ENCODE results near the gene UBE3C.
"Not testable (repeated sequence)": the region's sequence is repeated elsewhere in the genome, so short reads cannot be mapped to it uniquely, and the experiment has no call there.

The UBE3C gene

DNA sequence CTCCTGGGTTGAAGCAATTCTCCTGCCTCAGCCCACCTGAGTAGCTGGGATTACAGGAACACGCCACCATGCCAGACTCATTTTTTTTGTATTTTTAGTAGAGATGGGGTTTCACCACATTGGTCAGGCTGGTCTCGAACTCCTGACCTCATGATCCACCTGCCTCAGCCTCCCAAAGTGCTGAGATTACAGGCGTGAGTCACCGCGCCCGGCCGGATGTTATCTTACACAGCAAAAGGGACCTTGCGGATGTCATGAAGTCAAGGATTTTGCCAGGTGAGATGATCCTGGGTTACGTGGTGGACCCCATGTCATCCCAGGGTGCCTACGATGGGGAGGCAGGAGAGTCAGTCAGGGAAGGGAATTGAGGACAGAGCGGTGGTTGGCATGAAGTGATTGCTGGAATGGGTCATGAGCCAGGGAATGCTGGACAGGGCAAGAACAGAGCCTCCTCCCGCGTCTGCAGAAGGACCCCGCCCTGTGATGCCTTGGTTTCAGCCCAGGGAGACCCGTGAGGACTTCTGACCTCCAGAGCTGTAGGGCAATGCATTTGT lies 8.7 kb upstream of the UBE3C start:
- DNase-seq = no peak

DNA sequence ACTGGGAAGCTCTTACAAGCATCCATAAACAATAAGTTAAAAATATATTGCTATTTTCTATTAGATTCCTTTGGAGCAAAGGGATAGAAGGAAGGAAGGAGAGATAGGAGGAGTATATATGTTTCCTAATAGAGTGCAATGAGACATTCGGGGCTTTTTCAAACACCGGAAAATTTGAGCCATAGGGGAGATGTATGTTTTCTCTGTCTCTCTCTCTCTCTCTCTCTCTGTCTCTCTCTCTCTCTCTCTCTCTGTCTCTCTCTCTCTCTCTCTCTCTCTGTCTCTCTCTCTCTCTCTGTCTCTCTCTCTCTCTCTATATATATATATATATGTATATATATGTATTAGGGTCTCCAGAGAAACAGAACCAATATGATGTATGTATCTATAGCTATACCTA lies 7.9 kb upstream of the UBE3C start:
- DNase-seq = not testable (repeated sequence)

DNA sequence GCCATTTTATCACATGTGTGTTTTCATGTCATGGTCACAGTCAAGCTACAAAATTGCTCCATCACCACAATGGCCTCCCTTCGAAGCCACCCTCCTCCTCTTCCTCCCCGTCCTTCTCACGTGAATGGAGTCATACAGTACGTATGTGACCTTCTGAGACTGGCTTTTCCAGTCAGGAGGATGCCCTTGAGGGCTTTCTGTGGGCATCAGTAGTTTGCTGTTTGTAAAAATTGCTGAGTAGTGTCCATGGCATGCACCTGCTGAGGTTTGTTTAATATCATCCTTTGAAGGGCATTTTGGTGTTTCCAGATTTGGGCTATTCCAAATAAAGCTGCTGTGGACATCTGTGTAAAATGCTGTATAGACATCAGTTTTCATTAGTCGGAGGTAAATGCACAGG lies 5.9 kb upstream of the UBE3C start:
- DNase-seq = no peak

DNA sequence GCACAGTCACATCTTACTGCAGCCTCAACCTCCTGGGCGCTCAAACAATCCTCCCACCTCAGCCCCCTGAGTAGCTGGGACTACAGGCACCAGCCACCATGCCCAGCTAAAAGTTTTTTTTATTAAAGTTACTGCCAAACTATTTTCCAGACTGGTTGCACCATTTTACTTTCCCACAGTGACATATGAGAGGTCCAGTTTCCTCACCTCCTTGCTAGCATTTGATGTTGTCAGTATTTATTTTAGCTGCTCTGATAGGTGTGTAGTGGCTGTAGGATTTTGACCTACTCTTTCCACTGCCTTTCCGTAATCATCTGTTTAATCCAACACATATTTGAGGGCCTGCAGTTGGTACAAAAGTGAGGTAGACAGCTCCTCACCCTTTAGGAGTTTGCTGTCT lies 5.4 kb upstream of the UBE3C start:
- DNase-seq = no peak

DNA sequence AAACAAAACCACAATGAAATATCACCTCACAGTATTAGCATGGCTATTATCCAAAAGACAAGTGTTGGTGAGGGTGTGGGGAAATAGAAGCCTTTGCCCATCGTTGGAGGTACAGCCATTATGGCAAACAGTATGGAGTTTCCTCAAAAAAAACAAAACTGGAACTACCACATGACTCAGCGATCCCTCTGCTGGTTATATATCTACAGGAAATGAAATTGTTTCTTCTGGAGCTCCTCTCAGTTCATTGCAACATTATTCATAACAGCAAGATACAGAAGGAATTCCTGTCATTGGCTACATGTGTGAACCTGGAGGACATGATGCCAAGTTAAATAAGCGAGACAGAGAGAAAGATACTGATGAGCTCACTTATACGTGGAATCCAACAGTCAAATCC lies 2.4 kb upstream of the UBE3C start:
- no peak for DNase-seq

DNA sequence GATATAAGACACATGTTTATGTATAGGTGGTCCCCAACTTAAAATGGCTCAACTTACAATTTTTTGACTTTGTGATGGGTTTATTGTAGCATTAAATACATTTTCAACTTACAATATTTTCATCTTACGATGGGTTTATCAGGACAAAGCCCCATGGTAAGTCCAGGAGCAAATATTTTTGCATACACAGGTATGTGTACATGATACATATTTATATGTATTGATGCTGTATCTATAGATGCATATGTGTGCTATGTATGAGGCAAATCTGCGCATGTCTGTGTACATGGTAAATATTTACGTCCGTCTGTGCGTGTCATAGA lies 664 bp upstream of the UBE3C start:
- no peak for DNase-seq

DNA sequence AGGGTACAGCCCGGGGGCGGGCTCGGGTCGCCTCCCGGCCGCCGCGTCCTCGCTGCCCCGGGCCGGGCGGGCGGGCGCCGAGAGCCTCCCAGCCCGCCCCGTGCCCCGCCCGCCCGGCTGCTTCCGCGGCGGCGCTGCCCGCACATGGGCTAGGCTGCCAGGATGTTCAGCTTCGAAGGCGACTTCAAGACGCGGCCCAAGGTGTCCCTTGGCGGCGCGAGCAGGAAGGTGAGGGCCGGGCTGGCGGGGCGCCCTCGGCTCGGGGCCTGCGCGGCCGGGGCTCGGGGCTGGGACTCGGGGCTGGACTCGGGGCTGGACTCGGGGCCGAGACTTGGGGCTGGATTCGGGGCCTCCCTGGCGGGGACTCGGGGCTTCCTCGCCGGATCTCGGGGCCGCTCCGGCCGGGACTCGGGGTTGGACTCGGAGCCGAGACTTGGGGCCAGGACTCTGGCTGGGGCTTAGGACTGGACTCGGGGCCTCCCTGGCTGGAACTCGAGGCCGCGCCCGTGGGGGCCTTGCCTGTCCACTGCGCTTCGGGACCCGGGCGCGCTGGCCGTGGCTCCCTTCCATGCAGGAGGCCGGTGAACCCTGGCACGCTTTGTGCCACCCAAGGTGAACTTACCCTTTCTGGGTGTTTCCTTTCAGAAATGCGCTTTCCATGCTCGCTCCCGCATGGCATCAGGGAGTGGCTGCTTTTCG lies 534 bp downstream of the UBE3C start:
- DNase-seq = peak in 17 of 56 donors; percentile 10 to 69 (median 44)

DNA sequence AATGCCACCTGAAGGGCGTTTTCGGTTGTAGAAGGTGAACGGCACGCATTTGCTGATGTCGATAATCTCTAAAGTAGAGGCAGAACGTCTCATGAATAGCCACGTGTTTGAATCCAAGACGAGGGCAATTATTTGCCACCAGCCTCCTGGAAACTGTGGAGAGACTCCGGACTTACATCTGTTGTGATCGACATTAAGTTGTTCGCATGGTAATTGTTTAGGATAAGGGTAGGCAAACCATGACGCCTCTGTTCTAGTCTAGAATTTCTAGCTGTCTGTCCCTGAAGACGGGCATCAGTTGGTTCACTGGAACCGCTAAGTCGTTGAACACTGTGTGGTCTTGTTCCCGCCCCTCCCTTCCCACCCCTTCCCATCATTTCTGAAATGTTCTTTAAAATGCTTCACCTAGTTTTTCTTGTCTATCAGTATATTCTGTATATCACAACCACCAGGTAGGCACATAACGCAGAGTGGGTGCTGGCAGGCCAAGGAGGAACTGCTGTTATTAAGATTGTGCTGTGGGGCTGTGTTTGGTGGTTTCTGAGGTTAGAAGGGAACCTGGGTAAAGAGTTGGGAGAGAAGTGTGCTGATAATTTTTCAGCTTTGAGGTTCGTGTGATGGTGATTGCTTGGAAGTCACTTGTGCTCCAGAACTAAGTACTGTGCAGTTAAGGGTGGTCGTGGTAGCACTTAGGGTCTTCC lies 1.2 kb downstream of the UBE3C start:
- DNase-seq = no peak

DNA sequence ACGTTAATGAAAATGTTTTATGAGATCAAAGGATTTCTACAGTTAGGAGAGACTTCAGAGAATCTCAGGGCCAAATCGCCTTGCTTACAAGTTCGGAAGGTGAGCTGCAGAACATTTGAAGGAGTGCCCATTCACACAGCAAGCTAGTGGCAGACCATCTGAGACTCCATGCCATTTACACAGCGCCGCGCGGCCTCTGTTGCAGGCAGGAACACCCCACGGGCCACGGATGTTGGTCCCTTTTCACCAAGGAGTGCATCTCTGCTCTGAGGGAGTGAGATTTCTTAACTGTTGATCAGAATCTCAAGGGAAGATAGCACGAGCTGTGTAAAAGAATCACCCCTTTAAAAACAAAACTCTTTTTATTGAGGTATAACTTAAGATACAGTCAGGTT lies 1.8 kb downstream of the UBE3C start:
- no peak for DNase-seq

DNA sequence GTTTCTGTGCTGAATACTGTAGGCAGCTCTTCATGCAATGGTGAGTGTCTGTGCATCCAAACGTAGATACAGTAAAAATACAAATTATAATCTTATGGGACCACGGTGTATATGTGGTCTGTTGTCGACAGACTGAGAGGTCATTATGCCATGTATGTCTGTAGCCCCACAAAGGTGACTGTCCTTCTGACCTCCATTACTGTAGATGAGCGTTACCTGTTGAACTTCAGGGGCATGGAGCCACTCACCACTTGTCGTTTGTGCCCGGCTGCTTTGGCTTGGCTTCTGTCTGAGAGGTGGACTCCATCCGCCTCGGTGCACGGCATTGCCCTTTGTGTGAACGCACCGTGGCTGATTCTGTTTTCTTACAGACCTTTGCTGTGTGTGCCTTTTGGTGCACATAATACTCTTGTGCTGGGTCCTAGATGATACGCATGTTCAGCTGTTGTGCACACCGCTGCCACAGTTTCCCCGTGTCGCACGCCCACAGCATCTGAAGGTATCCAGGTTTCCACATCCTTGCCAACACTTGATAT lies 2.9 kb downstream of the UBE3C start:
- no peak for DNase-seq

DNA sequence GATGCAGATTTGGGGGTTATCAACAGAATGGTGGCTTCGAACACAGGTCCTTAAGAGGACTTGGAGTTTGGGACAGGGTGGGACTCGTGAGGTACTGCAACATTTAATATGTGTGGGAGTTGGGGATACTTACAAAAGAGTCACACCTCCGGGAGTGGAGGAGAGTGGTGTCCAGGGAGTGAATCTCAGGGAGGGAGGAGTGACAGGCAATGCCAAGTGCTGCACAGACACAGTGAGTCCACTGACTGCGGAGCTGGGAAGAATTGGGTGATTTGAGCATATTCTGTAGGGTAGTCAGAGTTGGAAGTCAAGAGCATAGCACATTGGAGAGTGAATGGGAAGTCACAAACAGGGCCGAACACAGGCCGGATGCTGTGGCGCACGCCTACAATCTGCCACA lies 5.1 kb downstream of the UBE3C start:
- no peak for DNase-seq

DNA sequence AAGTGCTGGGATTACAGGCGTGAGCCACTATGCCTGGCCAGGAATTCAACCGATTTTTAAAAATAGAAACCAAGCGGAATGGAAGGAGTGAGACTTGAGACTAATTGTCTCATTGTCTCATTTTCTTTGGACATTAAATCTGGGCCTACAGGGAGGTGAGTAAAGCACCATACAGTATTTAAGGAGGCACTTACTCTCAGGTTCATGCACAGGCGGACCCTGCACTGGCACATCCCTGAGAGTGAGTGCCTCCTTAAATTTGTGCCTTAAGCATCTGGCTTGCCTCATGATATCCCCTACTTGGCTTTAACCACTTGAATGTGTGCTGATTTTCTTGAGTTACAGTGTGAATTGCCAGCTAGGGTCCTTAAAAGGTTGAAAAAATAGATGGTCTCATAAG lies 10.6 kb downstream of the UBE3C start:
- DNase-seq = no peak

DNA sequence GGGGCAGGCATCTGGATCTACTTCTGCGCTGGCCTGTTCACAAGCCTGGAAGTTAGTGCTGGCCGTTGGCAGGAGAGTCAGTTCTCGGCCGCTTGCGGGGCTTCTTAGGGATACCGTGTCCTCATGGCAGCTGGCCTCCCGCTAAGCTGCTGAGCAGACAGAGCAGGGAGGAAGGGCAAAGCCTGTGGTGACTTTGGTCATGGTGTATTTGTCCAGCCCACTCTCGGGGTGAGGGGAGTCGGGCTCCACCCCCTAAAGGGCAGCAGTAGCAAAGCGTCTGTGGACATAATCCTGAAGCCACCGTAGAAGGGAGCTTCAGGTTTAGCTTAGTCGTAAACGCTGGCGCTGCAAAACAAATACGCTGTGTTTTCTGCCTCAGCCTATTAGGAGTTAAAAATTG lies 12.2 kb downstream of the UBE3C start:
- DNase-seq = peak in 5 of 56 donors; percentile 8 to 24 (median 15)

DNA sequence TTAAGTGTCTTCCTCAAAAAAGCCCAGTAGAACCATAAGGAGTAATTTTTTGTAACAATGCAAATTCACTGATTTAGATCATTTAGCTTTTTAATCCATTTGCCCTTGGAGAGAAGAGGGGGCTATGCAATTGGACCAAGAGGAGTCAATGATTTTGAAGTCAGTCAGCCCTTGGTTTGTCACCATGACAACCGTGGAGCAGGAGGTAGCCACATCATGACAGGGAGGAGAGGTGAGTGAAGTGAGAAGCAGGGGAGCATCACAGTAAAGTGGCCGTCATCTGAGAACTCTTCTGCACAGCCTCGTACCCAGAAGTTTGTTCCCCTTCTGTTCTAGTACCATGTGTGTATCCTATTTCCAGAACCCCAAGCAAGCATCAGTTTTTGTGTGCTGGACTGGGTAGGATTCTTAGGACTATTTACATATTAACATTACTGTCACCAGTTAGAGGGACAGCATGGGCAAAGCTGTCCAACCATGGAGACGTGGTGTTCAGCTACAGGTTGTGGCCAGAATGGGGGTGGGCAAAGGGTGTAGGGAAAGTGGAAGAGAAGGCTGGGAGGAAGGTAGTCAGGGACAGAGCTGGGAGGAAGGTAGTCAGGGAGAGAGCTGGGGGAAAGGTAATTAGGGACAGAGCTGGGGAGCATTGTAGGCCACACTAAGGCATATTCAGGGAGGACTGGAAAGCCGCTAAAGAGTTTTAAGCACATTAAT lies 13.1 kb downstream of the UBE3C start:
- no peak for DNase-seq

DNA sequence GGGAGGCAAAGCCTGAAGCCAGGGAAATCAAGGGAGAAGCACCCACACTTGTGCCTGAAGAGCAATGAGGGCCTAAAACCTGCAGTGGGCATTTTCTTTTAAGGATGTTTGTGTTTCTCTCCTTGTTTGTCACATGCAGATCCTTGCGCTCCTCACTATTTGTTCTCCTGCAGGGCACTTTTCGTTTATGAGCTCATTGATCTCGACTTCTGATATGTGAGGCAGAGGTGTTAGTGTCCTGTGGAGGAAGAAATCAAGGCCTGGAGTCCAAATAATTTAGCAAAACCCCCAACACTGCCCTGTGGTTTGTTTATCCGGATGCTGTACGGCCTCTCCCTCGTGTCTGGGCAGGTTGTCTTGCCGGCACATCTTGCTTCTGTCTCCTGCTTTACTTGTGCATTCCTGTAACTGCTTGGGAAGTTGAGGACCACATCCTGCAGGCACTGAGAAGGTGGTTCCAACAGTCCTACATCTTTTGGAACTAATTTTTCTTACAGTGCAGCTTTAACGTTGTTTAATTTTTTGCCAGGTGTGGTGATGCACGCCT lies 13.7 kb downstream of the UBE3C start:
- no peak for DNase-seq

DNA sequence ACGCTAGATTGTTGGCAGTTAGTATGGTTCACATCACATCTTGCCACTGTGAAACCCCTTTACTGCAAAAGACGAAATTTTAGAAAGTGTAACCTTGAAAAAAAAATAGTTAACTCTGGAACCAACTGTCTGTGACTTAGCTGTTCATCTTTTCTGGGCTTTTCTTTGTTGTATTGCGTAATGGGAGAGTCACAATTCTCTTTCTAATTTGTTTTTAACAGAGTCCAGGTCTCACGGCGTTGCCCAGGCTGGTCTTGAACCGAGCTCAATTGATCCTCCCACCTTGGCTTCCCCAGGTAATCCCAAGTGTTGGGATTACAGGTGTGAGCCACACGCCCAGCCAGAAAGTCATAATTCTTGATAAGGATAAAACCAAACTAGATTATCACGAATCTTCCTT lies 14.5 kb downstream of the UBE3C start:
- no peak for DNase-seq

DNA sequence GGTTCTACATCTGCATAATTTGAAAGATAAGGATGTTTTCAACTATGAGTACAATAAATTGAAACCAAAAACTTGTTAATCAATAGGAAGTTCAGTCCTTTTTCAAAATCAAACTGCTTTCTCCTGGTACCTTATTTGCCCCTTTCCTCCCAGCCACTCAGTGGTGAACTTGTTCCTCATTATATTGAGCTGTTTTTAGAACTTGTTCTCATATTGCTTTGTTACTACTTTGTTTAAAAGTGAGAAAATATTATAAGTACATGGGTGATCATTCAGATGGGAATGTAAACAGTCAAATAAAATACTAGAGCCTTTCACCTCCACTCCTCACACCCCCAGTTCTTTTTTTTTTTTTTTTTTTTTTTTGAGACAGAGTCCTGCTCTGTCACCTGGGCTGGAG lies 17.2 kb downstream of the UBE3C start:
- DNase-seq = no peak

DNA sequence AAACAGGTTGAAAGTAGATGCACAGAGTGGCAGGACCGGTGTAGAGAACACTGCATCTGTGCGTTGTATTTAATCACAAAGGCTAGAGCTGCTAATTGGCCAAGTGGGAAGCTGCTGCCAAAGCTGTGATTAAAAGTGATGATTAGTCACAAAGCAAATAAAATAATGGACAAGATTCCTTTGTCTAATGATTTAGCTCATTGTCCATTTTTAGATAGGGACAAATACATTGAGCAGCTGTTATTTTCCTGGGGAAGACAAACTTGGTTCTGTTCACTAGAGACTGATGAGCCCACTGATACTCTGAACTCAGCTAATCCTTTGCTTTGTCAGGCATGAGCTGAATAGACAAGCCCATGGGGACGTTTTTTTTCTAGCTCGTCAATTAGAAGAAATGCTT lies 19.7 kb downstream of the UBE3C start:
- peak in 14 of 56 donors; percentile 6 to 43 (median 26) for DNase-seq

DNA sequence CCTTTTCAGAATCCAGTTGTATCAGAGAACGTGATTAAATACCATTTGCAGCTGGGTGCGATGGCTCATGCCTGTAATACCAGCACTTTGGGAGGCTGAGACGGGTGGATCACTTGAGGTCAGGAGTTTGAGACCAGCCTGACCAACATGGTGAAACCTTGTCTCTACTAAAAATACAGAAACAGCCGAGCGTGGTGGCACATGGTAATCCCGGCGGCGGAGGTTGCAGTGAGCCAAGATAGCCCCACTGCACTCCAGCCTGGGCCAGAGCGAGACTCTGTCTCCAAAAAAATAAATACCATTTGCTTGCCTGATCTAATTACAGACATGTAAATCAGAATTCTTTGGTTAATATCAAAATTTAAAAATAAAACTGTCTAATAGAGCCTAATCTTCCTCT lies 20.8 kb downstream of the UBE3C start:
- DNase-seq = not testable (repeated sequence)

DNA sequence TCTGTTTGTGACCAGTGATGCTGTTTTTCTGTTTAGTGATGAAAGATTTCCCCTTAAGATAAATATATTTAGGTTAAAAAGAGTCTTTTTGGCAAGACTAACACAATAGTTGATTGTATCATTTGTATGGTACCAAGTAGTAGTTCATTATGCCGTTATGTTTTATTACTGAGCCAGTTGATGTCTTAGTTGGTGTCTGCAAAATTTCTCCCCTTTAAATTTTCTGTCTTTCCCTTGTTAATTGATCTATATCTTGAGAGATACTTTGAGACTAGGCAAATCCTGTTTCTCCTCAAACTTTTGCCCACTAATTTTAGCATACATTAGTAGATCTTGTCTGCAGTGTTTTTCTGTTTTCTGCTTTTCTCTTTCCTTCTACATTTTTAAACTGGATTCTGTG lies 21.7 kb downstream of the UBE3C start:
- no peak for DNase-seq

DNA sequence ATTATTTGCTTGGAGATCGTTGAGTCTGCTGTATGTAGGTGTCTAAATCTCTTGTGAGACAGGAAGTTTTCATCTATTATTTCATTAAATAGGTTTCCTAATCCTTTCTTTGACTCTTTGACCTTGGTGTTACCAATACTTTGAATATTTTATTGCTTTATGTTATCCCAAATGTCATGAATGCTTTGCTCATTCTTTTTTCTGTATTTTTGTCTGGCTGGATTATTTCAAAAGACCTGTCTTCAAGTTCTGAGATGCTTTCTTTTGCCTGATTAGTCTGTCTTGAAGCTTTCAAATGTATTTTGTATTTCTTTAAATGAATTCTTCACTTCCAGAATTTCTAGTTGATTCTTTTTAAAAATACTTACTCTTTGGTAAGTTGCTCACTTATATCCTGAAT lies 27.3 kb downstream of the UBE3C start:
- no peak for DNase-seq

DNA sequence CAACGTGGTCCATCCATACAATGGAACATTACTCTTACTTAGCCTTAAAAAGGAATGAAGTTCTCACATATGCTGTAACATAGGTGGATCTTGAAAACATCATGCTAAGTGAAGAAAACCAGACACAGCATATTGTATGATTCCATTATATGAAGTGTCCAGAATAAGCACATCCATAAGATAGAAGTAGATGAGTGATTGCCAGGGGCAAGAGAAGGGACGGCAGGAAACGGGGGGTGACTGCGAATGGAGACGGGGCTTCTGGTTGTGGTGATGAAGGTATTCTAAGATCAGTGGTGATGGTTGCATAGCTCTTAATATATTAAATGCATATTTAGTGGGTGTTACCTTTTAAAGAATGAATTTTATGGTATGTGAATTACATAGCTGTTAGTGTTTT lies 29.8 kb downstream of the UBE3C start:
- DNase-seq = no peak
